Fibroblast of gingiva (primary cell): ENCODE measurements around the gene SBK1.

Experiments used
- DNase-seq: peaks from one replicate; pipeline ENCODE4 v3.0.0-alpha.2; 2011; ENCODE audit warnings: low read depth

SBK1 gene

GRCh38 chr16:28282045-28282444, 10.3 kb upstream of the SBK1 start:
- DNase-seq: no peak

DNA sequence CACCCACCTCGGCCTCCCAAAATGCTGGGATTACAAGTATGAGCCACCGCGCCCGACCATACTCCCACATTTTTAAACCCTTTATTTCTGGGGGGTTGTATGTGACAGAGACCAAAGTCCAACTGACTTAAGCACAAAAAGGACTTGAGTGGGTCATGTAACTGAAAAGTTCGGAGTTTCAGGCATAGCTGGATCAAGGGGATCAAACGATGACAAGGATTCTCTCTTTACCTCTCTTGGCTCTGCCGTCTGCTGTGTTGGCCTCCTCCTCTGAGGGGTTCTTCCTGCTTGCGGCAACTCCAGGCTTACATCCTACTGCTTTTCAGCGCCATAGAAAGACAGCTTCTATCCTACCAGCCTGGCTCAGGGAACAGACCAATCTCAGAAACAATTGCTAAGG, 9.2 kb upstream of the SBK1 start:
- no peak for DNase-seq

DNA sequence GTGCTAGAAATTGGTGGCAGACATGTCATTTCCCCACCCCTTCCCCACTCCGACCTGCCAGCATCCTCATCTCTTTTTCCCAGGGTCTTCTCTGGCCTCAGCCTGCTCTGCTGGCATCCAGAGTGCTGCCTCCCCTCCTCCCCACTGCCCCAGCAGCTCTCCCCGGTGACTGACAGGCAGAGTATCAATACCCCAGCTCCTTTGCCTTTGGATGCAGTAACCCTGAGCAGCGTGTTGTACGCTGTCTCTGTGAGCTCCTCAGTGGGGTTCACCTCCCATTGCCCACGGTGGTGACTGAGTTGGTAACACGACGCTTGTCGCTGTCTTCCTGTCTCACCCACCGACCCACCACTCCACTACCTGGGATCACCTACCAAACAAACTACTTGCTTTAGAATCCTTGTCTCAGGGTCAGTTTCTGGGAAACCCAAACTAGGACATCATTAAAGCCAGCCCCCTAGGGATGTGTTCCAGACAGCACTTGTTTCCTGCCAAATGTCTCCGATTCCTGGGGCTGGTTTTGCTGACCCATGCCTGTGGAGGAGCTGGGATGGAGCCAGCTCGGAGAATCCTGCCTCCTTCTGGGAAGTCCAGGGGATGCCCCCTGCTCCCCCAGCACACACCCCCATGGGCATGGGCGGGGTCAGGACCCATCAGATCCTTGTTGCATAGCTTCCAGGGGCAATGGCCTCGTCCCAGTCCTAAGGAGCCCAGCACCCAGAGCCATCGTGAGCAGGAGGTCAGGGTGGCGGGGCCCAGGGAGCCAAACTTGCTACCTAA, 8.3 kb upstream of the SBK1 start:
- no peak for DNase-seq

DNA sequence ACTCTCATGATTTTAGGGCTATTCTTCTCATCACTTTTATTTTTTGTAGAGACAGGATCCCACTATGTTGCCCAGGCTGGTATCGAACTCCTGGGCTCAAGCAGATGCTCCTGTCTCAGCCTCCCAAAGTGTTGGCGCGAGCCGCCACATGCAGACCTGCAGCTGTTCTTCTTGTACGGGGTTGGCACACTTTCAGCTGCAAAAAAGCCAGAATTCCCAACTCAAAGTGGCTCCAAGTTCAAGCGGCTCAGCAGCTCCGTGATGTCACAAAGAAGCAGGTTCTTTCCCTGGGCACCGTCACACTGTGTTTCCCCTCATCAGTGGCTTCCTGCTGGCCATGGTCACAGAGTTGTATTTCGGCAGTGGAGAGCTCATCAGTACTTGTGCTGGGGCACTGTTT, 6.7 kb upstream of the SBK1 start:
- DNase-seq: no peak

DNA sequence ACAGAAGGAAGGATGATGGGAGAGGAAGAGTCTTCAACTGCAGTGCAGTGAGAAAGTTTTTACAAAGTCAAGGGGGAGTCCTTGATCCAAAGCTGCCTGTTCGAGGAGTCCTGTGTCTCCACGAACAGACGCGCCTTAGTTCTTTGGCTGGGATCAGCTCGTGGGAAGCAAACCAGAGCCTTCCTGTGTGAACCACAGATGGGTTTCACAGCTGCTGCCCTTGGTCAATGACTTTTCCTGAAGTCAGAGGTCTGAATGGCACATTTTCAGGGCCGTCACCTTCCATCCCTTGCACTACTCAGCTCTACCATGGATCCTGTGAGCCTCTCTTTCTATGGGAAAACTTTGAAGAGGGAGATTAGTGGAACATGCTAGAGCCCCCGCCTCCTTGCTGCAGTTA, 4.2 kb upstream of the SBK1 start:
- DNase-seq: no peak

DNA sequence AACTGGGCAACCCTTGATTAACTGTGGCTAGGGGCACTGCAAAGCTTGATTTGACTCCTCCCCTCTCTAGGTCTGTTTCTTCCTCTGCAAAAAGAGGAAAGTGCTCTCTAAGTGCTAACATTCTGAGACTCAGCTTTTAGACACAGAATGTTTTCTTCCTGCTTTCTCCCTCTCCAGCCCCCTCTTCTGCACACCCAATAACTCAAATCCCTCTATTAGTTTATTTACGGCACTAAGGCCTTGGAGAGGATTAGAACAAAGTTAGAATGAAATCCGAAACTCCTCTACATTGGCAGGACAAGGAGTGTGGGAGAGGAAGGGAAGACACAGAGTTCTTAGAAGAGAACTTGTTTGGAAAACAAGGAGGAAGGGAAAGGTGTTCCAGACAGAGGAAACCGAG, 3.3 kb upstream of the SBK1 start:
- DNase-seq: no peak

- DNase-seq: no peak
Measured at GRCh38 chr16:28289939-28290858, 2.1 kb upstream of the SBK1 start.

DNA sequence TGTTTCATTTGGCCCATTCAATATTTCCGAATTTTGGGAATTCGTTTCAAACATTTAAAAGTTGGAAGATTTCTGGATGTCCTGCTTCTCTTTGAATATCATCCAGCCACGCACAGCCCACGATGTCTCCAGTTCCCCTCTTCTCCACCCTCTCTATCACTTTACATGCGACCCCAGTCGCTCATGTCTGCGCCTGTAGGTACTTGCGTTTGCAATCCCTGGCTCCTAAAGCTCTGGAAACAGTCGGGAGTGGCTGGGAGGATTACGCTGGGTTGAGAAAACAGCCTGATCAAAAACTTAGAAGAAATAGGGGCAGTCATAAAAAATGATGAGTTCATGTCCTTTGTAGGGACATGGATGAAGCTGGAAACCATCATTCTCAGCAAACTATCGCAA, 1.5 kb upstream of the SBK1 start:
- DNase-seq: no peak

DNA sequence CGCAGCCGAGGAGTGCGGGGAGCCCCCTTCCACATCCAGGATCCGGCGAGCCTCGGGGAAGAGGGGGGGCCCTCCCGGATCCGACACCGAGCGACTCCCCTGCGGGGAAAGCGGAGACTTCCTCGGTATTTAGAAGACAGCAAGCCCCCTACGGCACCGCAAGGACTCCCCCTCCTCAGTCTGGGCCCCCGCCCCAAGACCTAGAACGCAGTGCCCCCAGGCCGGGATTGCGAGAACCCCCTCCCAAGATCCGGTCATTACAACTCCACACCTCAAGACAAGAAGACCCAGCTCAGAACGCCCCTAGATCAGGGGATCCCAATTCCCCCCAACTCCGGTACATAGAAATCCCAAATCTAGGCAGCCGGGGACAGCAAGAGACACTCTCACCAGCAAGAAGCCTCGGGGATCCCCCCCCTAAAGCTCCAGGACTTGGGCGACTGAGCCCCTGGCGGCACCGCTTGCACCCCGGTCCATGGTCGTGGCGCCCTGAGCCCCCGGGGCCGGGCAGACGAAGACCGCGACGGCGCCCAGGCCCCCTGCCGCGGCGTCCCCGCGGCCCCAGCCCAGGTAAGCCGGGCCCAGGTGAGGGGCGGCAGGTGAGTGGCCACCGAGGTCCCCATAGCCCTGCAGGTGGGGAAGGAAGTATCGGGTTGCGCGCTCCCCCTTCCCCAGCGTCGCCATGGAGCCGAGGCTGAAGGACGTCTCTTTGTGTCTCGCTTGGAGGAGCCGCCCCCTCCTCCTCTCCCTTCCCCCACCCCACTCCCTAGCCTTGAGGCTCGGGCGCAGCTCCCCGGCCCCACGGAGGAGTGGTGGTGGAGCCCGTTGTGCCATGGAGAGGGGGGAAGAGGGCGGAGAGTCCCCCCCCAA, 641 bp downstream of the SBK1 start:
- no peak for DNase-seq

GRCh38 chr16:28293601-28293960, 1.3 kb downstream of the SBK1 start:
- DNase-seq: no peak

- DNase-seq: no peak
Measured at GRCh38 chr16:28294201-28294600, 1.9 kb downstream of the SBK1 start.

GRCh38 chr16:28295276-28295675, 3.0 kb downstream of the SBK1 start:
- no peak for DNase-seq

GRCh38 chr16:28297308-28297707, 5.0 kb downstream of the SBK1 start:
- DNase-seq: no peak

DNA sequence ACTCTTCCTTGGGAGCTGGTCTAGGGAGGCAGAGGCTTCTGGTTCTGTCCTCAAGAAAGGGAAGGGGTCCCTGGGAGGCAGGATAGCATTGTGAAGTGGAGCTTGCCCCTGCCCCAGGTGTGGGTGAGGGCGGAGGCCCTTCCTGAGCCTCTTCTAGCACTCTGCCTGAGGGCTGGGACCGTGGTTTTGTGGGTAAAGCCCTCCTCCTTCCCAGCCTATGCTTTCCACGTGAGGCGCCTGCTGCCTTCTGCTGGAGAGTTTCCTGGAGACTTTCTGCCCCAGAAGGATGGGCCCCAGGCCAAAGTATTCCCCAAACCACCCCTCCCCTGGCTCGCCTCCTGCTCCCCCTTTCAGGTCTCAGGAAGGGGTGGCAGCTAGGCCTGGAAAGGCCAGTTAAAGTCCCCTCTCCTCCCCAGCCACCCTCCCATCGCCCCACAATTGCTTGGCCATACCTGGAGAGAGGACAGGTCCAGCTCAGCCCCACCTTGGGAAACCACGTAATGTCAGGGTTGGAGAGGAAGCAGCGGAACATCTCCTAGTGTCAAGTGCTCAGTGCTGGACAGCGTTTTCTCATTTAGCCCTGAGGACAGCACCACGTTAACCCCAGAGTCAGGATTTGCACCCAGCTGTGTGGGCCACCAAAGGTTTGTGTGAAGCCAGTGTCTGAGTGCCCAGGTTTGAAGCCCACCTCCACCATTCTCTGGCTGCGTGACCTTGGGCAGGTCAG, 5.6 kb downstream of the SBK1 start:
- DNase-seq: no peak

- no peak for DNase-seq
Measured at GRCh38 chr16:28298511-28298878, 6.2 kb downstream of the SBK1 start.

- no peak for DNase-seq
Measured at GRCh38 chr16:28300327-28300726, 8.0 kb downstream of the SBK1 start.

GRCh38 chr16:28301154-28301553, 8.8 kb downstream of the SBK1 start:
- no peak for DNase-seq

DNA sequence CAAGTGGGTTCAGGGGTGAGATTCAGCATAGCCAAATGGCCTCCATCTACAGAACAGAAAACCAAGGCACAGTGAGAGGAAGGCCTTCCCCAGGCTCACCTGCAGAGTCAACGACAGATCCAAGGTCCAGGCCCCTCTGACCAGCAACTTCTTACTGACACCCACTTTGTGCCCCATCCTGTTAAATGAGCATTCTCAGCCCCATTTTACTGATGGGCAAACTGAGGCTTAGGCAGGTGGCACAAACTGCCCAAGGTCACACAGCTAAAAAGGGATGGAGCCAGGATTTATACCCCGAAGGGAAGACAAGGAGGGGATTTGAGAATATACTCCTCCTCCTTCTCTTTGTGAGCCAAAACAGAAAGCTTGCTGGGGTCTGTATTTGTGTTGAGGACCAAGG, 9.3 kb downstream of the SBK1 start:
- DNase-seq: no peak

- DNase-seq: no peak
Measured at GRCh38 chr16:28303132-28303531, 10.8 kb downstream of the SBK1 start.

DNA sequence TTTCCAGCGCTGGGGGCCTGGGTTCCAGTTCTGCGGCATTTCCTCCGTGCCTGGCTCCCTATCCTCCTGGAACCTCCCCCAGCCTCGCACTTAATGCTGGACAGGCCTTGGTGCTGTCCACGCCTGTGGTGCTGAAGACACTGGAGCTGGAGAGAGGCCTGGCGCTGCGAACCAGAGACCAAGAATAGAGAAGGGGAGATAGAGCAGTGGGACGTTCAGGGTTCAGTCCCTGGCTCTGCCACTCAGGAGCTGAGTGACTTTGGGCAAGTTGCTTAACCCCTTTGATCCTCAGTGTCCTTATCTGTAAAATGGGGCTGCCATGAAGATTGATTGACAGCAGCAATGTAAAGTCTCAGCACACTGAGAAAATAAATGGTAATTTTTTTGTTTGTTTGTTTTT, 11.9 kb downstream of the SBK1 start:
- no peak for DNase-seq

GRCh38 chr16:28307936-28308335, 15.6 kb downstream of the SBK1 start:
- DNase-seq: no peak
